ENCODE data around the gene RAB18. TPM values are rescaled to one million over a fixed set of nuclear protein-coding genes. Genes with fewer than 3 reads are reported as not detected.
"Not testable (repeated sequence)": the region's sequence is repeated elsewhere in the genome, so short reads cannot be mapped to it uniquely, and the experiment has no call there.

Gene RAB18
- total RNA-seq, 2 experiments from 2014 or later: 60.3 to 65.6 TPM

- H3K27me3 Mint-ChIP-seq (ENCODE audit: low read depth): peaks cover 4% of the 10 kb centered on the region
- H3K4me1 Mint-ChIP-seq (ENCODE audit: low read depth): no peaks in the 10 kb centered on the region
- no peaks in the 10 kb centered on the region for H3K36me3 Mint-ChIP-seq (ENCODE audit: low read depth)
- H3K9me3 Mint-ChIP-seq (ENCODE audit: insufficient read depth): peaks cover 3% of the 10 kb centered on the region
- DNase-seq (no peak), ATAC-seq (no peak)
- POLR2A ChIA-PET: interaction anchor here (2.3 kb wide), 1 partner anchor 21 kb away, joined by 7 read pairs; the partner anchor contains the start of gene RAB18
- CTCF ChIA-PET: interaction anchor here (1.9 kb wide), 1 partner anchor 9 kb away, joined by 6 read pairs; no protein-coding TSS in a partner anchor
- no peak overlapping the region for H3K4me3 Mint-ChIP-seq
- no peak overlapping the region for H3K27ac Mint-ChIP-seq
Measured at GRCh38 chr10:27482984-27483956, 20.8 kb upstream of the RAB18 start.

GRCh38 chr10:27485368-27485767 lies 18.7 kb upstream of the RAB18 start:
- DNase-seq (no peak), ATAC-seq (no peak)
- Mint-ChIP-seq H3K9me3 (ENCODE audit: insufficient read depth) (no peaks in the 10 kb centered on the region), H3K27ac (no peak overlapping the region), H3K36me3 (ENCODE audit: low read depth) (no peaks in the 10 kb centered on the region), H3K27me3 (ENCODE audit: low read depth) (peaks cover 4% of the 10 kb centered on the region), H3K4me3 (no peak overlapping the region), H3K4me1 (ENCODE audit: low read depth) (no peaks in the 10 kb centered on the region)
- ChIA-PET CTCF (interaction anchor here (1.8 kb wide), 1 partner anchor 39 kb away, joined by 5 read pairs; no protein-coding TSS in a partner anchor), POLR2A (interaction anchor here (2.3 kb wide), 1 partner anchor 19 kb away, joined by 7 read pairs; the partner anchor contains the start of gene RAB18)

GRCh38 chr10:27485986-27486385 lies 18.1 kb upstream of the RAB18 start:
- Mint-ChIP-seq H3K4me1 (ENCODE audit: low read depth) (no peaks in the 10 kb centered on the region), H3K36me3 (ENCODE audit: low read depth) (peaks cover under 1% of the 10 kb centered on the region), H3K27me3 (ENCODE audit: low read depth) (peaks cover 4% of the 10 kb centered on the region), H3K4me3 (no peak overlapping the region), H3K27ac (no peak overlapping the region), H3K9me3 (ENCODE audit: insufficient read depth) (no peaks in the 10 kb centered on the region)
- DNase-seq (no peak), ATAC-seq (no peak)
- CTCF ChIA-PET: interaction anchor here (1.8 kb wide), 1 partner anchor 40 kb away, joined by 5 read pairs; no protein-coding TSS in a partner anchor
- POLR2A ChIA-PET: interaction anchor here (2.3 kb wide), 1 partner anchor 19 kb away, joined by 7 read pairs; the partner anchor contains the start of gene RAB18

GRCh38 chr10:27490807-27491206 lies 13.3 kb upstream of the RAB18 start:
- Mint-ChIP-seq H3K27ac (no peak overlapping the region), H3K9me3 (ENCODE audit: insufficient read depth) (peaks cover 3% of the 10 kb centered on the region), H3K4me1 (ENCODE audit: low read depth) (no peaks in the 10 kb centered on the region), H3K36me3 (ENCODE audit: low read depth) (peaks cover 3% of the 10 kb centered on the region), H3K4me3 (no peak overlapping the region), H3K27me3 (ENCODE audit: low read depth) (peaks cover 5% of the 10 kb centered on the region)
- ChIA-PET POLR2A (no interaction called here), CTCF (interaction anchor here (1.3 kb wide), 1 partner anchor 31 kb away, joined by 4 read pairs; no protein-coding TSS in a partner anchor)
- DNase-seq: no peak
- no peak for ATAC-seq

GRCh38 chr10:27494116-27494805 lies 9.8 kb upstream of the RAB18 start:
- ATAC-seq (no peak), DNase-seq (no peak)
- CTCF ChIA-PET: no interaction called here
- Mint-ChIP-seq H3K9me3 (ENCODE audit: insufficient read depth) (peaks cover 3% of the 10 kb centered on the region), H3K27ac (no peak overlapping the region), H3K4me1 (ENCODE audit: low read depth) (no peaks in the 10 kb centered on the region), H3K36me3 (ENCODE audit: low read depth) (peaks cover 3% of the 10 kb centered on the region), H3K4me3 (no peak overlapping the region), H3K27me3 (ENCODE audit: low read depth) (peaks cover 7% of the 10 kb centered on the region)
- POLR2A ChIA-PET: no interaction called here

- Mint-ChIP-seq H3K27me3 (ENCODE audit: low read depth) (peaks cover 7% of the 10 kb centered on the region), H3K4me1 (ENCODE audit: low read depth) (no peaks in the 10 kb centered on the region), H3K27ac (no peak overlapping the region), H3K4me3 (no peak overlapping the region), H3K36me3 (ENCODE audit: low read depth) (peaks cover under 1% of the 10 kb centered on the region), H3K9me3 (ENCODE audit: insufficient read depth) (peaks cover 3% of the 10 kb centered on the region)
- ChIA-PET CTCF (no interaction called here), POLR2A (no interaction called here)
- DNase-seq (no peak), ATAC-seq (no peak)
Measured at GRCh38 chr10:27496137-27496536, 8.0 kb upstream of the RAB18 start.

- ATAC-seq (no peak), DNase-seq (no peak)
- H3K36me3 Mint-ChIP-seq (ENCODE audit: low read depth): peaks cover 7% of the 10 kb centered on the region
- POLR2A ChIA-PET: interaction anchor here (0.6 kb wide), 1 partner anchor 36 kb away, joined by 3 read pairs; no protein-coding TSS in a partner anchor
- peaks cover 3% of the 10 kb centered on the region for H3K9me3 Mint-ChIP-seq (ENCODE audit: insufficient read depth)
- no peak overlapping the region for H3K27ac Mint-ChIP-seq
- peaks cover 5% of the 10 kb centered on the region for H3K27me3 Mint-ChIP-seq (ENCODE audit: low read depth)
- peaks cover 14% of the 10 kb centered on the region for H3K4me1 Mint-ChIP-seq (ENCODE audit: low read depth)
- CTCF ChIA-PET: no interaction called here
- H3K4me3 Mint-ChIP-seq: no peak overlapping the region
Measured at GRCh38 chr10:27500096-27500495, 4.0 kb upstream of the RAB18 start.

- Mint-ChIP-seq H3K4me1 (ENCODE audit: low read depth) (peaks cover 19% of the 10 kb centered on the region), H3K4me3 (no peak overlapping the region), H3K27me3 (ENCODE audit: low read depth) (peaks cover 5% of the 10 kb centered on the region), H3K36me3 (ENCODE audit: low read depth) (peaks cover 10% of the 10 kb centered on the region), H3K27ac (no peak overlapping the region), H3K9me3 (ENCODE audit: insufficient read depth) (peaks cover 3% of the 10 kb centered on the region)
- no peak for ATAC-seq
- no peak for DNase-seq
- CTCF ChIA-PET: no interaction called here
- POLR2A ChIA-PET: no interaction called here
Measured at GRCh38 chr10:27500886-27501285, 3.2 kb upstream of the RAB18 start.

GRCh38 chr10:27503498-27504006 lies 552 bp upstream of the RAB18 start:
- ChIA-PET CTCF (interaction anchor here (0.7 to 2.4 kb wide), 11 partner anchors 10 to 744 kb away, joined by 3 to 14 read pairs (median 4); no protein-coding TSS in a partner anchor), POLR2A (interaction anchor here (0.7 to 2.3 kb wide), 15 partner anchors 10 to 876 kb away, joined by 3 to 23 read pairs (median 4); partner anchors contain the start of gene YME1L1)
- Mint-ChIP-seq H3K27me3 (ENCODE audit: low read depth) (peaks cover 3% of the 10 kb centered on the region), H3K4me1 (ENCODE audit: low read depth) (peaks cover 35% of the 10 kb centered on the region), H3K9me3 (ENCODE audit: insufficient read depth) (peaks cover 3% of the 10 kb centered on the region), H3K4me3 (peak overlapping the region; percentile 91), H3K27ac (peak overlapping the region; percentile 95), H3K36me3 (ENCODE audit: low read depth) (peaks cover 16% of the 10 kb centered on the region)
- ATAC-seq (no peak), DNase-seq (no peak)

GRCh38 chr10:27504808-27505460 lies 830 bp downstream of the RAB18 start:
- peak overlapping the region; percentile 91 for H3K4me3 Mint-ChIP-seq
- H3K36me3 Mint-ChIP-seq (ENCODE audit: low read depth): peaks cover 23% of the 10 kb centered on the region
- DNase-seq (no peak), ATAC-seq (no peak)
- ChIA-PET POLR2A (interaction anchor here (0.9 to 2.3 kb wide), 8 partner anchors 9 to 351 kb away, joined by 3 to 23 read pairs (median 7); partner anchors contain the start of gene YME1L1), CTCF (interaction anchor here (1.0 to 2.4 kb wide), 6 partner anchors 9 to 57 kb away, joined by 3 to 14 read pairs (median 4); no protein-coding TSS in a partner anchor)
- peaks cover 3% of the 10 kb centered on the region for H3K27me3 Mint-ChIP-seq (ENCODE audit: low read depth)
- peak overlapping the region; percentile 95 for H3K27ac Mint-ChIP-seq
- peaks cover 44% of the 10 kb centered on the region for H3K4me1 Mint-ChIP-seq (ENCODE audit: low read depth)
- peaks cover 3% of the 10 kb centered on the region for H3K9me3 Mint-ChIP-seq (ENCODE audit: insufficient read depth)

GRCh38 chr10:27505537-27505936 lies 1.4 kb downstream of the RAB18 start:
- POLR2A ChIA-PET: interaction anchor here (2.1 to 2.3 kb wide), 2 partner anchors 8 to 21 kb away, joined by 7 to 23 read pairs; no protein-coding TSS in a partner anchor
- Mint-ChIP-seq H3K4me1 (ENCODE audit: low read depth) (peaks cover 45% of the 10 kb centered on the region), H3K36me3 (ENCODE audit: low read depth) (peaks cover 30% of the 10 kb centered on the region), H3K27ac (peak overlapping the region; percentile 52), H3K4me3 (peak overlapping the region; percentile 66)
- not testable (repeated sequence) for ATAC-seq; DNase-seq; H3K27me3 Mint-ChIP-seq (ENCODE audit: low read depth); H3K9me3 Mint-ChIP-seq (ENCODE audit: insufficient read depth)
- CTCF ChIA-PET: interaction anchor here (2.4 kb wide), 1 partner anchor 8 kb away, joined by 14 read pairs; no protein-coding TSS in a partner anchor

All from activated CD8-positive, alpha-beta T cell treated with anti-CD3 and anti-CD28 coated beads, Interleukin-2, amount 10 ng/mL, durations not matched to agents 7 days and 5 days (primary cell).